Measurements from ENCODE around the gene DNAJB6. TPM values are rescaled to one million over a fixed set of nuclear protein-coding genes. Genes with fewer than 3 reads are reported as not detected.

DNAJB6 gene
- total and polyA plus RNA-seq, 2 experiments from 2014 or later = 92.2 to 110 TPM

DNA sequence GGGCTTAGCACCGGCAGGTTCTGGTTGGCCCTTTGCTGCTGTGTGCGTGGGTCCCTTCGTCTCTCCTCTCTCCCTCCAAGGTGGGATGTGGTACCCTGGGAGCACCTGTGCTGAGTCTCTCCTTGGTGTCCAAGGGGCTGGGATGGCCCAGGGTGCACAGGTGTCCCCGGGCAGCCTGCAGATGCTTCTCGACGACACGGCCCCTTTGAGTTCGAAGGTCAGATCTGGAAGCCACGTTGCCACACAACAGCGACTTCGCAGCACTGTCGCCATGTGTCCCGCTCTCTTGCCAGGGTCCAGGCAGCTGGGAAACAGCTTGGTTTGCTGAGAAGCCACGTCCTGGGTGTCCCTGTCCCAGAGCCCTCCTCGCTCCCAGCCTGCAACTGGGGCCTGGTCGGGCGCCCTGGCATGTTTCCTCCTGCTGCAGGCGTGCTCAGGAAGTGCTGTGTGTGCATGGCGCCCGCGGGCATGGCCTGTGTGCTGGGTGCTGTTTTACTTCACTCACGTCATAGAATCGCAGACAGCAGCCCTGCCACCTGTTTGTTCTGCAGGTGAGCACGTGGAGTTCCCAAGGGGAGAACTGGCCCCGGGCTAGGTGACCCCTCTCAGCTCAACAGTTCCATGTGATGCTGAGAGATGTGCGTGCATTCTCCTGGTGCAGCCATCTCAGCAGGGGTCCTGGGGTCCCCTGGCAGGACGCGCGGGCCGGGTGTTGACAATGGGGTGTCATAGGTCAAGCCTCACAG is 70.9 kb downstream of the DNAJB6 start:
- 89% methylated on average over 30 of the region's 30 CpGs for WGBS (ENCODE audit: low lambda C conversion rate, missing lambda C conversion rate)
- Histone ChIP-seq H3K4me3 (no peak overlapping the region), H4K20me1 (ENCODE audit: insufficient read depth, poor library complexity, severe bottlenecking) (no peaks in the 10 kb centered on the region), H3K4me2 (no peak overlapping the region), H3K4me1 (ENCODE audit: insufficient read depth) (peaks cover 4% of the 10 kb centered on the region), H3K36me3 (replicated peaks; ENCODE audit: insufficient read depth, low read depth) (no peaks in the 10 kb centered on the region), H2AFZ (no peak overlapping the region), H3K27me3 (no peaks in the 10 kb centered on the region), H3K27ac (no peak overlapping the region), H3K9me3 (ENCODE audit: low read depth) (no peaks in the 10 kb centered on the region), H3K9me2 (replicated peaks; ENCODE audit: insufficient read depth) (no peaks in the 10 kb centered on the region), H3K79me2 (peaks cover 4% of the 10 kb centered on the region)
- no peak for DNase-seq (ENCODE audit: low spot score)
- TF ChIP-seq EZH2phosphoT487 (IDR thresholded peaks at IDR 0.05; ENCODE audit: low read depth, severe bottlenecking, unreplicated experiment) = no peak
- no peak for TF ChIP-seq EZH2 (IDR thresholded peaks at IDR 0.05; ENCODE audit: borderline replicate concordance)
- TF ChIP-seq, protein P1, sequence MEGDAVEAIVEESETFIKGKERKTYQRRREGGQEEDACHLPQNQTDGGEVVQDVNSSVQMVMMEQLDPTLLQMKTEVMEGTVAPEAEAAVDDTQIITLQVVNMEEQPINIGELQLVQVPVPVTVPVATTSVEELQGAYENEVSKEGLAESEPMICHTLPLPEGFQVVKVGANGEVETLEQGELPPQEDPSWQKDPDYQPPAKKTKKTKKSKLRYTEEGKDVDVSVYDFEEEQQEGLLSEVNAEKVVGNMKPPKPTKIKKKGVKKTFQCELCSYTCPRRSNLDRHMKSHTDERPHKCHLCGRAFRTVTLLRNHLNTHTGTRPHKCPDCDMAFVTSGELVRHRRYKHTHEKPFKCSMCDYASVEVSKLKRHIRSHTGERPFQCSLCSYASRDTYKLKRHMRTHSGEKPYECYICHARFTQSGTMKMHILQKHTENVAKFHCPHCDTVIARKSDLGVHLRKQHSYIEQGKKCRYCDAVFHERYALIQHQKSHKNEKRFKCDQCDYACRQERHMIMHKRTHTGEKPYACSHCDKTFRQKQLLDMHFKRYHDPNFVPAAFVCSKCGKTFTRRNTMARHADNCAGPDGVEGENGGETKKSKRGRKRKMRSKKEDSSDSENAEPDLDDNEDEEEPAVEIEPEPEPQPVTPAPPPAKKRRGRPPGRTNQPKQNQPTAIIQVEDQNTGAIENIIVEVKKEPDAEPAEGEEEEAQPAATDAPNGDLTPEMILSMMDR (IDR thresholded peaks at IDR 0.05; ENCODE audit: poor library complexity) = no peak

DNA sequence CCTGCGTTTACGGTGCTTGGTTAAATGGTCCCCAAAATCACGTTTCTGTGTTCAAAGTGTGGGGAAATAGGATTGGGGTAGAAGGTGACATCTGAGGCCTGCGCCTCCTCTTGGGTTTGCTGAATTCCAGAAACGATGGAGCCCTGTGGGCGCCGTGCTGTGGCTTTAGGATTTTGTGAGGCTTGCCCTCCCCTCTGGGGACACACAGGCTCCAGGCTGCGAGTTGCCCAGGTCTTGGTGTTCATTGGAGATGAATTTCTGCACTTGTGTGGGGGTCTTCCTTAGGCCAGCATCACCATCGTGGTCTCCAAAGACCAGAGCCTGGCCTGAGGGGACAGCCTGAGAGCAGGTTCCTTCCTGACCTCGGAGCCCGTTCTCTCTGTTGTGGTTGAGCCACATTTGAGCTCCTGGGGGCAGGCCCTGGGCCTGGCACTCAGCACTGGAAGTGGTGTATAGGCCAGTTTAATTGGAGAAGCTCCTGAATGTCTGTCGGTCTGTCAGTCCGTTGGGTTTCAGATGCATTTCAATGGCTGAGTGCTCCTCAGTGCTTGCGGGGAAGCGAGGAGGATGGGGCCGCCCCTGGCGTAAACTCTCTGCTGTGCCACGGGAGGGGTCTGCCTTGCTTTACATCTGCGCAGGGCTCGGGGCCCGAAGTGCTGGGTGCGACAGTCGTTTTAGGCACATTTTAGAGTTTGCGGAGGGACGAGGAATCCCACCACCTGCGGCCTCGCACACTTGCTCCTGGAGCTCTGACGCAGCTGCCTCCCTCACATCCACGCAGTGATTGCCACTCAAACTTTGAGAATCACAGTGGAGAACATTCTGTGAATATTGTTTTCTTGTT is 71.7 kb downstream of the DNAJB6 start:
- H3K36me3 ChIP-seq (replicated peaks; ENCODE audit: insufficient read depth, low read depth) = no peaks in the 10 kb centered on the region
- H3K4me3 ChIP-seq = no peak overlapping the region
- H3K27me3 ChIP-seq = no peaks in the 10 kb centered on the region
- no peak overlapping the region for H2AFZ ChIP-seq
- H3K9me2 ChIP-seq (replicated peaks; ENCODE audit: insufficient read depth) = no peaks in the 10 kb centered on the region
- DNase-seq (ENCODE audit: low spot score) = no peak
- no peak overlapping the region for H3K4me2 ChIP-seq
- TF ChIP-seq, protein P1 (IDR thresholded peaks at IDR 0.05; ENCODE audit: poor library complexity) = no peak
- TF ChIP-seq EZH2 (IDR thresholded peaks at IDR 0.05; ENCODE audit: borderline replicate concordance) (no peak), EZH2phosphoT487 (IDR thresholded peaks at IDR 0.05; ENCODE audit: low read depth, severe bottlenecking, unreplicated experiment) (no peak)
- H3K79me2 ChIP-seq = no peaks in the 10 kb centered on the region
- H3K4me1 ChIP-seq (ENCODE audit: insufficient read depth) = peaks cover 4% of the 10 kb centered on the region
- no peaks in the 10 kb centered on the region for H4K20me1 ChIP-seq (ENCODE audit: insufficient read depth, poor library complexity, severe bottlenecking)
- no peak overlapping the region for H3K27ac ChIP-seq
- no peaks in the 10 kb centered on the region for H3K9me3 ChIP-seq (ENCODE audit: low read depth)
- 90% methylated on average over 29 of the region's 29 CpGs for WGBS (ENCODE audit: low lambda C conversion rate, missing lambda C conversion rate)

DNA sequence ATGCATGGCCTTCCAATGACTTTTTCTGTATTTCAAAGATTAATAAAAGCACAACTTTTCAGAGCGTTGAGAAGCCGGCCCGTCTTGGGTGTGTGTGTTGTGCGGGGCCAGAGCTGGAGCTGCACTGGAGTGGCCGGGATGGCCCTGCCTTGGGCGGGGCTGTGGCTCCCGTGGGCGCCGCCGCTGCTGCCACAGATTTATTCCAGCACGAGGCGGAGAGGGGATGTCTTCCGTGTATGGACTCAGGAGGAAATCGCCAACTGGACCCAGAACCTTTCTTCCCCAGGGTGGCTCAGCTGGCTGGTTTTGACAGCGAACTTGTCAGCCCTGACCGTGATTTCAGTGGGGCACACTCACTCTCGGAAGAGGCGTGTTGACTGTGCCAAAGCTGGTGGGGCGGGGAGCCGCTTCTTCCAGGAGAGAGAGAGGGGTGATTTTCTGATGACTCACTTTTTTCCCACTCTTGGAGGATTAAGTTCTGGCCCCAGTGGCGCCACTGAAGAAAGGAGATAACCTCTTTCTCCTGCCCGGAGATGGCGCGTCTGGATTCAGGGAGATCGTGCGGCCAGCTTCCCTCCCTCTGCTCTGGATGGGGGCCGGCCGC is 72.4 kb downstream of the DNAJB6 start:
- 85% methylated on average over 28 of the region's 28 CpGs for WGBS (ENCODE audit: low lambda C conversion rate, missing lambda C conversion rate)
- Histone ChIP-seq H2AFZ (no peak overlapping the region), H3K9me2 (replicated peaks; ENCODE audit: insufficient read depth) (no peaks in the 10 kb centered on the region), H3K36me3 (replicated peaks; ENCODE audit: insufficient read depth, low read depth) (no peaks in the 10 kb centered on the region), H3K4me2 (no peak overlapping the region), H3K4me1 (ENCODE audit: insufficient read depth) (peaks cover 4% of the 10 kb centered on the region), H4K20me1 (ENCODE audit: insufficient read depth, poor library complexity, severe bottlenecking) (no peaks in the 10 kb centered on the region), H3K79me2 (no peaks in the 10 kb centered on the region), H3K27me3 (no peaks in the 10 kb centered on the region), H3K9me3 (ENCODE audit: low read depth) (no peaks in the 10 kb centered on the region), H3K27ac (peak overlapping the region; percentile 34), H3K4me3 (no peak overlapping the region)
- DNase-seq (ENCODE audit: low spot score) = peak; percentile 51
- TF ChIP-seq EZH2phosphoT487 (IDR thresholded peaks at IDR 0.05; ENCODE audit: low read depth, severe bottlenecking, unreplicated experiment) (no peak), EZH2 (IDR thresholded peaks at IDR 0.05; ENCODE audit: borderline replicate concordance) (no peak)
- TF ChIP-seq, protein P1 (IDR thresholded peaks at IDR 0.05; ENCODE audit: poor library complexity) = no peak

All from hepatocyte (in vitro differentiated cells).